ENCODE data around the gene SLC27A4. TPM values are rescaled to one million over a fixed set of nuclear protein-coding genes. Genes with fewer than 3 reads are reported as not detected.

The SLC27A4 gene
- total and polyA plus RNA-seq, 10 donors: 8.4 to 15.5 (median 11.6) TPM

DNA sequence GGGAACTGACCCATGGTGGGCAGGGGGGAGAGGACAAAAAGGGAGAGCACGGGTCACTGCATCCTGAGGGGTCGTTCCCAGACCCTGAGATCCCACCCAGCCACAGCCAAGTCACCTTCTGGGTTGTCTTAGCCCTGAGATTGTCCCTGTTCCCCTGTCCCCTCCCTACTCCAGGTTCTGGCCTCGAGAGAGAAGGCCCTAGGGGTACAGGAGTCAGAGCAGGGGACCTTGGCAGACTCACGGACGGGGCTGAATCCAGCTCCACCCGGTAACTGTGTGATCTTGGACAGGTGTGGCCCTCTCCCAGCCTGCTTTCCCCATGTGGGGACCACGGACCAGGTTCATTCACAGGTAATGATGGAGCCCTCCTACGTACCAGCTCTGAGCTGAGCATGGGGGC lies 69.1 kb downstream of the SLC27A4 start:
- Histone ChIP-seq H3K9me3 (no peaks in the 10 kb centered on the region), H3K27me3 (replicated peaks in 1 of 7) (peaks cover 0 to 87% (median 5%) of the 10 kb centered on the region in 7 donors), H3K27ac (no peak overlapping the region), H3K4me1 (peaks cover 0 to 6% (median 0%) of the 10 kb centered on the region in 6 donors), H3K36me3 (no peaks in the 10 kb centered on the region), H3K4me3 (no peak overlapping the region)
- DNase-seq: no peak
- TF ChIP-seq, protein P1, sequence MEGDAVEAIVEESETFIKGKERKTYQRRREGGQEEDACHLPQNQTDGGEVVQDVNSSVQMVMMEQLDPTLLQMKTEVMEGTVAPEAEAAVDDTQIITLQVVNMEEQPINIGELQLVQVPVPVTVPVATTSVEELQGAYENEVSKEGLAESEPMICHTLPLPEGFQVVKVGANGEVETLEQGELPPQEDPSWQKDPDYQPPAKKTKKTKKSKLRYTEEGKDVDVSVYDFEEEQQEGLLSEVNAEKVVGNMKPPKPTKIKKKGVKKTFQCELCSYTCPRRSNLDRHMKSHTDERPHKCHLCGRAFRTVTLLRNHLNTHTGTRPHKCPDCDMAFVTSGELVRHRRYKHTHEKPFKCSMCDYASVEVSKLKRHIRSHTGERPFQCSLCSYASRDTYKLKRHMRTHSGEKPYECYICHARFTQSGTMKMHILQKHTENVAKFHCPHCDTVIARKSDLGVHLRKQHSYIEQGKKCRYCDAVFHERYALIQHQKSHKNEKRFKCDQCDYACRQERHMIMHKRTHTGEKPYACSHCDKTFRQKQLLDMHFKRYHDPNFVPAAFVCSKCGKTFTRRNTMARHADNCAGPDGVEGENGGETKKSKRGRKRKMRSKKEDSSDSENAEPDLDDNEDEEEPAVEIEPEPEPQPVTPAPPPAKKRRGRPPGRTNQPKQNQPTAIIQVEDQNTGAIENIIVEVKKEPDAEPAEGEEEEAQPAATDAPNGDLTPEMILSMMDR (IDR thresholded peaks at IDR 0.05 in 8 of 11, conservative IDR thresholded peaks at IDR 0.05 in 3 of 11): no peak
- no peak for TF ChIP-seq POLR2A (IDR thresholded peaks at IDR 0.05)
- no peak for TF ChIP-seq POLR2AphosphoS5 (IDR thresholded peaks at IDR 0.05)
- 48 to 76% (median 54%) methylated on average over 6 to 8 of the region's 8 CpGs for WGBS, 5 donors
- intact Hi-C loops (cut with DNase I; ENCODE audit: low total_unique reads): no loop called here

GRCh38 chr9:128409978-128410377 lies 69.7 kb downstream of the SLC27A4 start:
- Histone ChIP-seq H3K27ac (no peak overlapping the region), H3K27me3 (replicated peaks in 1 of 7) (peaks cover 0 to 92% (median 5%) of the 10 kb centered on the region in 7 donors), H3K9me3 (no peaks in the 10 kb centered on the region), H3K4me1 (peaks cover 0 to 6% (median 0%) of the 10 kb centered on the region in 6 donors), H3K4me3 (no peak overlapping the region), H3K36me3 (no peaks in the 10 kb centered on the region)
- 35 to 49% (median 44%) methylated on average over 6 of the region's 6 CpGs for WGBS, 5 donors
- intact Hi-C loops (cut with DNase I; ENCODE audit: low total_unique reads): no loop called here
- no peak for DNase-seq
- TF ChIP-seq POLR2AphosphoS5 (IDR thresholded peaks at IDR 0.05) (no peak), POLR2A (IDR thresholded peaks at IDR 0.05) (no peak)
- TF ChIP-seq, protein P1 (IDR thresholded peaks at IDR 0.05 in 8 of 11, conservative IDR thresholded peaks at IDR 0.05 in 3 of 11): no peak

Small RNAs within 50 kb of the gene (microRNA-seq; reads per million reads assigned to microRNA genes)
- 0 reads per million in 3 donors for gene MIR219B

Other genes with a start within 250 kb of the SLC27A4 start
- gene PTGES2, start 212.8 kb upstream of the SLC27A4 start, total RNA-seq: 10 to 100 TPM; 45.2 to 66.6 (median 58.5) TPM
- gene PTGES2, start 212.8 kb upstream of the SLC27A4 start, polyA plus RNA-seq: 10 to 100 TPM; 45.8 to 71.2 (median 54.0) TPM
- 100 to 1,000 TPM in 1 of 7 donors, 10 to 100 TPM in 5, 1 to 10 TPM in 1; 7.7 to 218 (median 20.3) TPM for gene LCN2, start 191.1 kb upstream of the SLC27A4 start, total RNA-seq
- gene LCN2, start 191.1 kb upstream of the SLC27A4 start, polyA plus RNA-seq: 10 to 100 TPM; 10.7 to 17.5 (median 13.3) TPM
- gene BBLN, start 180.3 kb upstream of the SLC27A4 start, total RNA-seq: 100 to 1,000 TPM in 3 of 7 donors, 10 to 100 TPM in 4; 43.5 to 220 (median 59.2) TPM
- 100 to 1,000 TPM; 152 to 201 (median 178) TPM for gene BBLN, start 180.3 kb upstream of the SLC27A4 start, polyA plus RNA-seq
- gene CIZ1, start 149.0 kb upstream of the SLC27A4 start, total RNA-seq: 10 to 100 TPM; 61.9 to 98.2 (median 89.2) TPM
- 10 to 100 TPM; 24.7 to 50.0 (median 34.5) TPM for gene CIZ1, start 149.0 kb upstream of the SLC27A4 start, polyA plus RNA-seq
- gene DNM1, start 137.1 kb upstream of the SLC27A4 start, total RNA-seq: 1 to 10 TPM in 6 of 7 donors, under 1 TPM in 1; 0.42 to 3.6 (median 2.1) TPM
- gene DNM1, start 137.1 kb upstream of the SLC27A4 start, polyA plus RNA-seq: 1 to 10 TPM; 1.2 to 1.3 (median 1.3) TPM
- gene GOLGA2, start 64.5 kb upstream of the SLC27A4 start, total RNA-seq: 10 to 100 TPM; 56.1 to 79.0 (median 68.0) TPM
- 10 to 100 TPM; 15.5 to 39.4 (median 28.0) TPM for gene GOLGA2, start 64.5 kb upstream of the SLC27A4 start, polyA plus RNA-seq
- 10 to 100 TPM in 6 of 7 donors, 1 to 10 TPM in 1; 8.4 to 19.1 (median 13.6) TPM for gene SWI5, start 64.3 kb upstream of the SLC27A4 start, total RNA-seq
- 10 to 100 TPM; 15.6 to 23.4 (median 23.0) TPM for gene SWI5, start 64.3 kb upstream of the SLC27A4 start, polyA plus RNA-seq
- 10 to 100 TPM in 5 of 7 donors, 1 to 10 TPM in 2; 9.0 to 19.2 (median 16.3) TPM for gene TRUB2, start 18.1 kb upstream of the SLC27A4 start, total RNA-seq
- 10 to 100 TPM; 11.8 to 15.3 (median 14.1) TPM for gene TRUB2, start 18.1 kb upstream of the SLC27A4 start, polyA plus RNA-seq
- 10 to 100 TPM; 23.9 to 53.8 (median 37.3) TPM for gene COQ4, start 17.7 kb upstream of the SLC27A4 start, total RNA-seq
- gene COQ4, start 17.7 kb upstream of the SLC27A4 start, polyA plus RNA-seq: 10 to 100 TPM; 39.2 to 63.7 (median 54.7) TPM
- 10 to 100 TPM; 32.9 to 58.1 (median 43.8) TPM for gene URM1, start 30.8 kb downstream of the SLC27A4 start, total RNA-seq
- gene URM1, start 30.8 kb downstream of the SLC27A4 start, polyA plus RNA-seq: 10 to 100 TPM; 28.1 to 47.9 (median 47.9) TPM
- 10 to 100 TPM in 4 of 7 donors, 1 to 10 TPM in 3; 8.3 to 22.7 (median 10.0) TPM for gene CERCAM, start 80.3 kb downstream of the SLC27A4 start, total RNA-seq
- 1 to 10 TPM; 3.8 to 7.4 (median 5.0) TPM for gene CERCAM, start 80.3 kb downstream of the SLC27A4 start, polyA plus RNA-seq
- gene ODF2, start 115.5 kb downstream of the SLC27A4 start, total RNA-seq: 10 to 100 TPM; 25.4 to 37.5 (median 30.9) TPM
- 10 to 100 TPM; 13.4 to 16.5 (median 15.2) TPM for gene ODF2, start 115.5 kb downstream of the SLC27A4 start, polyA plus RNA-seq
- 10 to 100 TPM; 20.8 to 31.2 (median 25.8) TPM for gene GLE1, start 164.2 kb downstream of the SLC27A4 start, total RNA-seq
- gene GLE1, start 164.2 kb downstream of the SLC27A4 start, polyA plus RNA-seq: 10 to 100 TPM; 14.3 to 15.1 (median 14.7) TPM
- 100 to 1,000 TPM; 228 to 386 (median 292) TPM for gene SPTAN1, start 212.1 kb downstream of the SLC27A4 start, total RNA-seq
- gene SPTAN1, start 212.1 kb downstream of the SLC27A4 start, polyA plus RNA-seq: 100 to 1,000 TPM in 2 of 3 donors, 10 to 100 TPM in 1; 83.4 to 147 (median 118) TPM

Measured in spleen (tissue), 11 donors.